K562 (cell line): Measurements from ENCODE around the gene KDM4C. TPM values are rescaled to one million over a fixed set of nuclear protein-coding genes. Genes with fewer than 3 reads are reported as not detected.

Experiments
- GTF3C2 ChIP-seq: IDR thresholded peaks from 3 replicates; pipeline ENCODE4 v1.6.1; 2011; ENCODE audit warnings: borderline replicate concordance, mild to moderate bottlenecking, moderate library complexity; ENCODE audit not compliant: insufficient read length; ENCODE audit errors: extremely low read depth
- REST ChIP-seq, 2 experiments: fragments of 450-650 bp; formaldehyde crosslinking in 1 of 2; IDR thresholded peaks; 2 replicates each; pipeline versions ENCODE4 v1.4.0 to v1.6.1; 2014 to 2020; ENCODE audit warnings: mild to moderate bottlenecking in 2 of 2, borderline replicate concordance in 1 of 2, low read depth in 1 of 2
- SLC30A9 ChIP-seq: fragments of 250-450 bp; sonication (Bioruptor Pico); IDR thresholded peaks from 2 replicates; pipeline ENCODE4 v1.8.0; 2022; ENCODE audit warnings: mild to moderate bottlenecking, moderate library complexity
- THRB ChIP-seq: fragments of 450-650 bp; formaldehyde crosslinking; conservative IDR thresholded peaks from 2 replicates; pipeline ENCODE4 v1.4.0; 2022; ENCODE audit warnings: mild to moderate bottlenecking, missing genetic modification characterization
- ZNF253 ChIP-seq: fragments of 250-450 bp; sonication (Bioruptor Pico); conservative IDR thresholded peaks from 2 replicates; pipeline ENCODE4 v1.6.1; 2021; ENCODE audit warnings: mild to moderate bottlenecking
- ZNF398 ChIP-seq: fragments of 250-450 bp; sonication (Bioruptor Pico); IDR thresholded peaks from 2 replicates; pipeline ENCODE4 v1.8.0; 2021; ENCODE audit warnings: moderate library complexity, mild to moderate bottlenecking, inconsistent platforms
- polyA plus RNA-seq, 8 experiments: library from polyadenylated mRNA; depleted of rRNA in 4 of 8; stranded (reverse) in 5 of 8; unstranded in 3 of 8; fragments of >200 nt; fragmentation: Nextera tagmentation in 2 of 8; fragmentation: Illumina TruSeq in 1 of 8; extraction: Ambion mirVana in 2 of 8; extraction: Trizol in 1 of 8; gene quantifications; 2 replicates each; pipeline versions ENCODE4 v1.2.1 to v1.2.3, GENCODE V29; 2011 to 2014; ENCODE audit warnings: inconsistent platforms in 1 of 8, missing spikeins in 1 of 8
- total RNA-seq, 7 experiments: library from RNA; depleted of rRNA in 6 of 7; stranded (reverse); fragments of >200 nt in 6 of 7; fragmentation: Illumina TruSeq in 2 of 7; extraction: Trizol in 2 of 7; gene quantifications; 2 replicates each; pipeline versions ENCODE4 v1.2.1 to v1.2.3, GENCODE V29; 2011 to 2021; ENCODE audit warnings: low replicate concordance in 1 of 7

Gene KDM4C
- total and polyA plus RNA-seq, 9 of the 15 experiments (the other 6 are each of a cell fraction or from before 2014, with no cell fraction given) = 5.4 to 17.0 (median 12.6) TPM

GRCh38 chr9:6765396-6765795 is 7.6 kb downstream of the KDM4C start (continued):
- TF ChIP-seq SLC30A9 = no peak
- TF ChIP-seq THRB = no peak
- no peak for TF ChIP-seq REST (IDR thresholded peaks at IDR 0.05; ENCODE audit: borderline replicate concordance)
- TF ChIP-seq REST (CRISPR knock-in tag; IDR thresholded peaks at IDR 0.05; ENCODE audit: low read depth) = no peak
- TF ChIP-seq GTF3C2 = no peak
- TF ChIP-seq ZNF398 = no peak
- TF ChIP-seq ZNF253 = no peak
- TF ChIP-seq, all 486 proteins: peak for 0
